ENCODE measurements around the gene CAMTA1. TPM values are rescaled to one million over a fixed set of nuclear protein-coding genes. Genes with fewer than 3 reads are reported as not detected.
"Not testable (repeated sequence)": the region's sequence is repeated elsewhere in the genome, so short reads cannot be mapped to it uniquely, and the experiment has no call there.

CAMTA1 gene
- total RNA-seq, 1 donor from 2014 or later: 81.6 TPM

- no peaks in the 10 kb centered on the region for H3K4me1 Mint-ChIP-seq (ENCODE audit: unreplicated experiment)
- no peak for TF ChIP-seq CTCF (IDR thresholded peaks at IDR 0.05)
Measured at GRCh38 chr1:7140251-7140650, 355.0 kb downstream of the CAMTA1 start.

GRCh38 chr1:7145947-7146346 is 360.7 kb downstream of the CAMTA1 start:
- no peak for DNase-seq (ENCODE audit: extremely low spot score, unreplicated experiment)
- H3K9me3 Mint-ChIP-seq (ENCODE audit: unreplicated experiment): no peaks in the 10 kb centered on the region
- TF ChIP-seq CTCF (IDR thresholded peaks at IDR 0.05): no peak
- H3K27me3 Mint-ChIP-seq (ENCODE audit: unreplicated experiment): peaks cover 4% of the 10 kb centered on the region
- no peaks in the 10 kb centered on the region for H3K36me3 Mint-ChIP-seq (ENCODE audit: unreplicated experiment)
- no peak overlapping the region for H3K27ac Mint-ChIP-seq (ENCODE audit: unreplicated experiment)
- H3K4me3 Mint-ChIP-seq (ENCODE audit: unreplicated experiment): no peak overlapping the region
- peaks cover 6% of the 10 kb centered on the region for H3K4me1 Mint-ChIP-seq (ENCODE audit: unreplicated experiment)

More at GRCh38 chr1:7140251-7140650, 355.0 kb downstream of the CAMTA1 start:
- Mint-ChIP-seq H3K4me3 (ENCODE audit: unreplicated experiment) (no peak overlapping the region), H3K27me3 (ENCODE audit: unreplicated experiment) (peaks cover 32% of the 10 kb centered on the region), H3K36me3 (ENCODE audit: unreplicated experiment) (no peaks in the 10 kb centered on the region), H3K9me3 (ENCODE audit: unreplicated experiment) (no peaks in the 10 kb centered on the region), H3K27ac (ENCODE audit: unreplicated experiment) (no peak overlapping the region)
- DNase-seq (ENCODE audit: extremely low spot score, unreplicated experiment): no peak

GRCh38 chr1:7146710-7147109 is 361.5 kb downstream of the CAMTA1 start:
- Mint-ChIP-seq H3K4me3 (ENCODE audit: unreplicated experiment) (no peak overlapping the region), H3K9me3 (ENCODE audit: unreplicated experiment) (no peaks in the 10 kb centered on the region), H3K4me1 (ENCODE audit: unreplicated experiment) (peaks cover 6% of the 10 kb centered on the region), H3K27ac (ENCODE audit: unreplicated experiment) (no peak overlapping the region), H3K27me3 (ENCODE audit: unreplicated experiment) (peaks cover 4% of the 10 kb centered on the region), H3K36me3 (ENCODE audit: unreplicated experiment) (no peaks in the 10 kb centered on the region)
- DNase-seq (ENCODE audit: extremely low spot score, unreplicated experiment): no peak
- no peak for TF ChIP-seq CTCF (IDR thresholded peaks at IDR 0.05)

- not testable (repeated sequence) for H3K27me3 Mint-ChIP-seq (ENCODE audit: unreplicated experiment); H3K36me3 Mint-ChIP-seq (ENCODE audit: unreplicated experiment); DNase-seq (ENCODE audit: extremely low spot score, unreplicated experiment); H3K4me1 Mint-ChIP-seq (ENCODE audit: unreplicated experiment); H3K27ac Mint-ChIP-seq (ENCODE audit: unreplicated experiment); H3K4me3 Mint-ChIP-seq (ENCODE audit: unreplicated experiment); H3K9me3 Mint-ChIP-seq (ENCODE audit: unreplicated experiment)
Measured at GRCh38 chr1:7147581-7148282, 362.5 kb downstream of the CAMTA1 start.

GRCh38 chr1:7149080-7149838 is 364.0 kb downstream of the CAMTA1 start:
- Mint-ChIP-seq H3K4me3 (ENCODE audit: unreplicated experiment) (no peak overlapping the region), H3K9me3 (ENCODE audit: unreplicated experiment) (no peaks in the 10 kb centered on the region), H3K36me3 (ENCODE audit: unreplicated experiment) (no peaks in the 10 kb centered on the region), H3K27ac (ENCODE audit: unreplicated experiment) (no peak overlapping the region), H3K27me3 (ENCODE audit: unreplicated experiment) (peaks cover 9% of the 10 kb centered on the region), H3K4me1 (ENCODE audit: unreplicated experiment) (peaks cover 6% of the 10 kb centered on the region)
- DNase-seq (ENCODE audit: extremely low spot score, unreplicated experiment): no peak
- TF ChIP-seq CTCF (IDR thresholded peaks at IDR 0.05): no peak
